Body of pancreas (tissue), 4 donors: ENCODE measurements around the gene C10orf105.

ENCODE experiments used
- POLR2A ChIP-seq, 3 donors: fragments of 450-650 bp; IDR thresholded peaks; one replicate each; pipeline ENCODE4 v1.6.1; 2016; ENCODE audit warnings: antibody characterized with exemption in 3 of 3, mild to moderate bottlenecking in 2 of 3
- TF ChIP-seq, protein P1 (sequence below), 7 experiments: fragments of 450-650 bp in 4 of 7; fragments of 200-600 bp in 3 of 7; sonication (generic) in 3 of 7; IDR thresholded peaks; one replicate each; pipeline ENCODE4 v1.5.1; 2016 to 2019; ENCODE audit warnings: antibody characterized with exemption in 7 of 7

DNA sequence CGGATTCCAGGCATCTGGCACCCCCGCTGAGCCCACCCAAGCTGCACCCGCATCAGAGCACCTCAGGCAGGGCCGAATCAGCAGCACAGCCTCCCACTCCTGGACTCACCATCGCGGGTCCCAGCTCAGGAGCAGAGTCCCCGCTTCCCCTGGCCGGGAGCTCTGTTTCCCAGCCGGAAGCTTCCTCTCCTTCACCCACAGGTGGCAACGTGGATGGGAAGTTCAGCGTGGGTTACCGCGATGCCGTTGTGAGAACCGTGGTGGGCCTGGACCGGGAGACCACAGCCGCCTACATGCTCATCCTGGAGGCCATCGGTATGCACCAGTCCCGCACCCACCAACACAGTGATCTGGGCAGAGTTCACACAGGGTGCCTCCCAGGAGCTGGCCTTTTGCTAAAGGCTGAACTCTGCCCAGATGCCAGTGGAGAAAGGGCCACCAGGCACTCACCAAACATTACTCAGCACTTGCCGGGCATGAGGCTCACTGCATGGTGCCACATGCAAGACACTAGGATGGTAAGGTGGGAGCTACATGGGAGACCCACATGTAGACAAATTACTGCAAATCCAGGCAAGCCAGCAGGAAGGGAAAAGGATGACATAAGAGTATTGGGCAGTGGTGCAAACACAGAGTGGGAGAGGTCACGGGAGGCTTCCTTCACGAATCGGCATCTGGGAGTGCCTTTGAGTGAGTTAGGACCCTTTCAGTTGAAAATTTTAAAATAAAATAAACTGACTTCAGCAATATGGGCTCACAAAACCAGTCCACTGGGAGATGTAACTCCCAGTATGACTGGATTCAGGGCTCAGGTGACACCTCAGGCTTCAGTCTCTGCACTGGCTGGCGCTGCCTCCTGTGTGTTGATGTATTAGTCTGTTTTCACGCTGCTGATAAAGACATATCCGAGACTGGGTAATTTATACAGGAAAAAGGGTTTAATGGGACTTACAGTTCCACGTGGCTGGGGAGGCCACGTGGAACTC is 10.4 kb downstream of the C10orf105 start:
- no peak for TF ChIP-seq POLR2A (IDR thresholded peaks at IDR 0.05)
- TF ChIP-seq, protein P1, sequence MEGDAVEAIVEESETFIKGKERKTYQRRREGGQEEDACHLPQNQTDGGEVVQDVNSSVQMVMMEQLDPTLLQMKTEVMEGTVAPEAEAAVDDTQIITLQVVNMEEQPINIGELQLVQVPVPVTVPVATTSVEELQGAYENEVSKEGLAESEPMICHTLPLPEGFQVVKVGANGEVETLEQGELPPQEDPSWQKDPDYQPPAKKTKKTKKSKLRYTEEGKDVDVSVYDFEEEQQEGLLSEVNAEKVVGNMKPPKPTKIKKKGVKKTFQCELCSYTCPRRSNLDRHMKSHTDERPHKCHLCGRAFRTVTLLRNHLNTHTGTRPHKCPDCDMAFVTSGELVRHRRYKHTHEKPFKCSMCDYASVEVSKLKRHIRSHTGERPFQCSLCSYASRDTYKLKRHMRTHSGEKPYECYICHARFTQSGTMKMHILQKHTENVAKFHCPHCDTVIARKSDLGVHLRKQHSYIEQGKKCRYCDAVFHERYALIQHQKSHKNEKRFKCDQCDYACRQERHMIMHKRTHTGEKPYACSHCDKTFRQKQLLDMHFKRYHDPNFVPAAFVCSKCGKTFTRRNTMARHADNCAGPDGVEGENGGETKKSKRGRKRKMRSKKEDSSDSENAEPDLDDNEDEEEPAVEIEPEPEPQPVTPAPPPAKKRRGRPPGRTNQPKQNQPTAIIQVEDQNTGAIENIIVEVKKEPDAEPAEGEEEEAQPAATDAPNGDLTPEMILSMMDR (IDR thresholded peaks at IDR 0.05), result no peak
